Mucosa of descending colon (tissue), 3 donors: ENCODE results near the gene POLR1D. TPM values are rescaled to one million over a fixed set of nuclear protein-coding genes. Genes with fewer than 3 reads are reported as not detected.

Source experiments
- ATAC-seq: fragments of 200-7000 bp; cut with Tn5 transposase; one replicate; pipeline ENCODE4 v1.9.1; 2020; ENCODE audit warnings: mild to moderate bottlenecking, moderate library complexity
- DNase-seq, 3 donors: peaks; one replicate each; pipeline ENCODE4 v3.0.0-alpha.2; 2020
- H3K36me3 ChIP-seq: fragments of 200-600 bp; one replicate; pipeline ENCODE4 v1.8.0; 2021; ENCODE audit warnings: low read depth, mild to moderate bottlenecking
- H3K4me1 ChIP-seq: fragments of 200-600 bp; one replicate; pipeline ENCODE4 v1.8.0; 2021; ENCODE audit warnings: low read depth, mild to moderate bottlenecking
- H3K4me3 ChIP-seq: fragments of 200-600 bp; one replicate; pipeline ENCODE4 v1.8.0; 2021; ENCODE audit warnings: mild to moderate bottlenecking
- H3K9me3 ChIP-seq: fragments of 200-600 bp; one replicate; pipeline ENCODE4 v1.8.0; 2021; ENCODE audit warnings: mild to moderate bottlenecking
- CTCF ChIP-seq: fragments of 200-600 bp; IDR thresholded peaks from one replicate; pipeline ENCODE4 v1.8.0; 2022; ENCODE audit warnings: antibody characterized with exemption, mild to moderate bottlenecking
- intact Hi-C, 2 donors: fragments of 100-400 bp; cut with DNase I in 1 of 2; cut with micrococcal nuclease in 1 of 2; formaldehyde crosslinking; loops; one replicate each; pipeline versions ENCODE4 v1.11.0 to v1.11.1; 2022; cut with DNase I, micrococcal nuclease
- total RNA-seq, 3 donors: library from RNA; stranded (reverse); fragmentation: NEBNext Ultra II Directional in 2 of 3; extraction: Animal tissue kit (Norgen Biotek cat#: 25700) in 2 of 3; gene quantifications; one replicate each; pipeline versions ENCODE4 v1.2.1 to v1.2.4, GENCODE V29; 2021 to 2023
- donor health status: DM: no; HTN: no; CAD: no; lungs with moderate emphysema.
- donor health status: DM: no; HTN: no; CAD: no.
- donor health status: DM: no; HTN: yes; CAD: no.

POLR1D gene
- total RNA-seq, 3 donors from 2014 or later: 88.7 to 169 (median 91.0) TPM

GRCh38 chr13:27601208-27601607 lies 20.5 kb upstream of the POLR1D start:
- no peaks in the 10 kb centered on the region for H3K36me3 ChIP-seq
- no peak overlapping the region for H3K4me3 ChIP-seq
- no peaks in the 10 kb centered on the region for H3K9me3 ChIP-seq
- intact Hi-C loops: no loop called here
- no peak for DNase-seq
- no peak for ATAC-seq
- H3K4me1 ChIP-seq: no peaks in the 10 kb centered on the region
- no peak for TF ChIP-seq CTCF

GRCh38 chr13:27601803-27602202 lies 19.9 kb upstream of the POLR1D start:
- Histone ChIP-seq H3K36me3 (no peaks in the 10 kb centered on the region), H3K9me3 (no peaks in the 10 kb centered on the region), H3K4me1 (no peaks in the 10 kb centered on the region), H3K4me3 (no peak overlapping the region)
- TF ChIP-seq CTCF: no peak
- intact Hi-C loops: no loop called here
- no peak for ATAC-seq
- no peak for DNase-seq

- Histone ChIP-seq H3K9me3 (no peaks in the 10 kb centered on the region), H3K4me3 (no peak overlapping the region), H3K4me1 (no peaks in the 10 kb centered on the region), H3K36me3 (no peaks in the 10 kb centered on the region)
- intact Hi-C loops: no loop called here
- TF ChIP-seq CTCF: no peak
- DNase-seq (no peak), ATAC-seq (no peak)
These were observed 16.6 kb upstream of the POLR1D start for GRCh38 chr13:27605099-27605498.

- no peak for ATAC-seq
These were observed 16.0 kb upstream of the POLR1D start for GRCh38 chr13:27605610-27606200.

GRCh38 chr13:27607125-27607524 lies 14.6 kb upstream of the POLR1D start:
- Histone ChIP-seq H3K36me3 (no peaks in the 10 kb centered on the region), H3K4me3 (no peak overlapping the region), H3K9me3 (no peaks in the 10 kb centered on the region), H3K4me1 (no peaks in the 10 kb centered on the region)
- no peak for TF ChIP-seq CTCF
- intact Hi-C loops: no loop called here
- peak in 1 of 3 donors; percentile 51 for DNase-seq
- peak; percentile 92 for ATAC-seq

More at GRCh38 chr13:27605610-27606200, 16.0 kb upstream of the POLR1D start:
- TF ChIP-seq CTCF: no peak
- no peaks in the 10 kb centered on the region for H3K9me3 ChIP-seq
- H3K36me3 ChIP-seq: no peaks in the 10 kb centered on the region
- DNase-seq: no peak
- intact Hi-C loops: no loop called here
- H3K4me3 ChIP-seq: no peak overlapping the region
- no peaks in the 10 kb centered on the region for H3K4me1 ChIP-seq

- peak; percentile 58 for ATAC-seq
- Histone ChIP-seq H3K36me3 (no peaks in the 10 kb centered on the region), H3K4me3 (no peak overlapping the region), H3K4me1 (peaks cover 11% of the 10 kb centered on the region), H3K9me3 (no peaks in the 10 kb centered on the region)
- TF ChIP-seq CTCF: no peak
- DNase-seq: peak in 1 of 3 donors; percentile 58
- intact Hi-C loops: no loop called here
These were observed 8.1 kb upstream of the POLR1D start for GRCh38 chr13:27613628-27614027.
